GM12874 (cell line): Measurements from ENCODE around the gene DYNC1LI1.

Experiments used
- TF ChIP-seq, protein P1 (sequence below): IDR thresholded peaks from 2 replicates; pipeline ENCODE4 v1.5.1; 2011; ENCODE audit warnings: low read depth, mild to moderate bottlenecking, control low read depth, low read length, moderate library complexity; ENCODE audit not compliant: insufficient read depth

DYNC1LI1 gene

GRCh38 chr3:32584660-32585059, 14.0 kb upstream of the DYNC1LI1 start:
- TF ChIP-seq, protein P1, sequence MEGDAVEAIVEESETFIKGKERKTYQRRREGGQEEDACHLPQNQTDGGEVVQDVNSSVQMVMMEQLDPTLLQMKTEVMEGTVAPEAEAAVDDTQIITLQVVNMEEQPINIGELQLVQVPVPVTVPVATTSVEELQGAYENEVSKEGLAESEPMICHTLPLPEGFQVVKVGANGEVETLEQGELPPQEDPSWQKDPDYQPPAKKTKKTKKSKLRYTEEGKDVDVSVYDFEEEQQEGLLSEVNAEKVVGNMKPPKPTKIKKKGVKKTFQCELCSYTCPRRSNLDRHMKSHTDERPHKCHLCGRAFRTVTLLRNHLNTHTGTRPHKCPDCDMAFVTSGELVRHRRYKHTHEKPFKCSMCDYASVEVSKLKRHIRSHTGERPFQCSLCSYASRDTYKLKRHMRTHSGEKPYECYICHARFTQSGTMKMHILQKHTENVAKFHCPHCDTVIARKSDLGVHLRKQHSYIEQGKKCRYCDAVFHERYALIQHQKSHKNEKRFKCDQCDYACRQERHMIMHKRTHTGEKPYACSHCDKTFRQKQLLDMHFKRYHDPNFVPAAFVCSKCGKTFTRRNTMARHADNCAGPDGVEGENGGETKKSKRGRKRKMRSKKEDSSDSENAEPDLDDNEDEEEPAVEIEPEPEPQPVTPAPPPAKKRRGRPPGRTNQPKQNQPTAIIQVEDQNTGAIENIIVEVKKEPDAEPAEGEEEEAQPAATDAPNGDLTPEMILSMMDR: no peak

GRCh38 chr3:32583708-32584107, 13.1 kb upstream of the DYNC1LI1 start:
- TF ChIP-seq, protein P1: no peak

GRCh38 chr3:32577581-32578556, 7.2 kb upstream of the DYNC1LI1 start:
- TF ChIP-seq, protein P1: no peak

- TF ChIP-seq, protein P1: no peak
Measured at GRCh38 chr3:32577174-32577573, 6.5 kb upstream of the DYNC1LI1 start.

GRCh38 chr3:32575451-32576113, 4.9 kb upstream of the DYNC1LI1 start:
- TF ChIP-seq, protein P1: no peak

- TF ChIP-seq, protein P1: no peak
Measured at GRCh38 chr3:32571192-32571485, 481 bp upstream of the DYNC1LI1 start.

- TF ChIP-seq, protein P1: no peak
Measured at GRCh38 chr3:32569540-32570420, 878 bp downstream of the DYNC1LI1 start.
